Measurements from ENCODE around the gene SERTAD1. TPM values are rescaled to one million over a fixed set of nuclear protein-coding genes. Genes with fewer than 3 reads are reported as not detected.

Gene SERTAD1
- total and polyA plus RNA-seq, 2 of the 4 experiments (the other 2 are of a cell fraction) = 21.1 to 27.4 TPM

DNA sequence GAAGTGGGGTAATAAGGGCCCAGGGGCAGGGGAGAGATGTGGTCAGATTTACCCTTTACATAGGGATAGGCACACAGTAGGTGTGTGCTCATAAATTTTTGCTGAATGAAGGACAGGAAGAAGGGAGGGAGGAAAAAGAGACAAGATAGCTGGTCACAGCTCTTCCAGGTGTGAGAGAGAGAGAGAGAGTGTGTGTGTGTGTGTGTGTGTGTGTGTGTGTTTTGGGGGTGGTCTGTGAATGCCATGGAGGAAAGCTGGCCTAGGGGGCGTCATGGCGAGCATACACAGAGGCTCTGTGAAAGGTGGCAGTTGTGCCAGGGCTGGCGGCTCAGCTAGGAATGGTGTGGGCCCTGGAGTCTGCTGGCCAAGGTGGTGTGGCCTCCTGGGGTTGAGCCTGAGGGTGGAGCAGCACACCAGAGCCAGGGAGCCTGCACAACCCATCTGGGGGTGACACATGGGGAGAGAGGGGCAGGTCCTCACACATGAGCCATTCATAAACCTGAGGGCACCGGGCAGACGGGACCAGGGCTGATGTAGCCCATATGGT lies 6.7 kb downstream of the SERTAD1 start:
- H3K4me1 ChIP-seq (ENCODE audit: control insufficient read depth, insufficient read depth, low read length) = peaks cover 9% of the 10 kb centered on the region
- H3K14ac ChIP-seq (replicated peaks; ENCODE audit: low read depth, low read length) = no peak overlapping the region
- peak overlapping the region; percentile 15 for H2AK9ac ChIP-seq (replicated peaks; ENCODE audit: low read depth, low read length, poor library complexity)
- no peak overlapping the region for H2BK15ac ChIP-seq (ENCODE audit: low read depth, low read length)
- H2BK20ac ChIP-seq (ENCODE audit: low read depth, low read length) = no peak overlapping the region; the same call in 1 of the 2 replicates
- H3K4me2 ChIP-seq (ENCODE audit: low read depth, low read length) = no peak overlapping the region
- H3K27ac ChIP-seq (ENCODE audit: insufficient read depth, low read length) = no peak overlapping the region
- dilution Hi-C loops (cut with HindIII; ENCODE audit: low sequenced_read_pairs, unreplicated experiment) = no loop called here
- H3K4ac ChIP-seq (ENCODE audit: low read depth, low read length) = no peak overlapping the region
- no peaks in the 10 kb centered on the region for H3K9me3 ChIP-seq (ENCODE audit: control insufficient read depth, insufficient read depth, low read length)
- no peak overlapping the region for H3K56ac ChIP-seq (ENCODE audit: extremely low read depth, insufficient read depth, low read length)
- no peak for TF ChIP-seq BHLHE40 (IDR thresholded peaks at IDR 0.05; ENCODE audit: low read depth, low read length)
- TF ChIP-seq, protein P1, sequence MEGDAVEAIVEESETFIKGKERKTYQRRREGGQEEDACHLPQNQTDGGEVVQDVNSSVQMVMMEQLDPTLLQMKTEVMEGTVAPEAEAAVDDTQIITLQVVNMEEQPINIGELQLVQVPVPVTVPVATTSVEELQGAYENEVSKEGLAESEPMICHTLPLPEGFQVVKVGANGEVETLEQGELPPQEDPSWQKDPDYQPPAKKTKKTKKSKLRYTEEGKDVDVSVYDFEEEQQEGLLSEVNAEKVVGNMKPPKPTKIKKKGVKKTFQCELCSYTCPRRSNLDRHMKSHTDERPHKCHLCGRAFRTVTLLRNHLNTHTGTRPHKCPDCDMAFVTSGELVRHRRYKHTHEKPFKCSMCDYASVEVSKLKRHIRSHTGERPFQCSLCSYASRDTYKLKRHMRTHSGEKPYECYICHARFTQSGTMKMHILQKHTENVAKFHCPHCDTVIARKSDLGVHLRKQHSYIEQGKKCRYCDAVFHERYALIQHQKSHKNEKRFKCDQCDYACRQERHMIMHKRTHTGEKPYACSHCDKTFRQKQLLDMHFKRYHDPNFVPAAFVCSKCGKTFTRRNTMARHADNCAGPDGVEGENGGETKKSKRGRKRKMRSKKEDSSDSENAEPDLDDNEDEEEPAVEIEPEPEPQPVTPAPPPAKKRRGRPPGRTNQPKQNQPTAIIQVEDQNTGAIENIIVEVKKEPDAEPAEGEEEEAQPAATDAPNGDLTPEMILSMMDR (conservative IDR thresholded peaks at IDR 0.05; ENCODE audit: low read depth, low read length) = no peak
- no peak for TF ChIP-seq FOS (IDR thresholded peaks at IDR 0.05; ENCODE audit: low read depth, low read length)
- TF ChIP-seq RFX5 (IDR thresholded peaks at IDR 0.05; ENCODE audit: low read depth, low read length) = no peak
- no peak for TF ChIP-seq RAD21 (IDR thresholded peaks at IDR 0.05; ENCODE audit: low read length)
- TF ChIP-seq CHD1 (IDR thresholded peaks at IDR 0.05; ENCODE audit: low read depth, low read length) = no peak
- no peak for TF ChIP-seq NFE2L2 (IDR thresholded peaks at IDR 0.05; ENCODE audit: low read depth, low read length)
- TF ChIP-seq CEBPB (IDR thresholded peaks at IDR 0.05; ENCODE audit: low read depth, low read length) = no peak
- TF ChIP-seq RCOR1 (IDR thresholded peaks at IDR 0.05; ENCODE audit: insufficient replicate concordance, low read length) = no peak
- TF ChIP-seq, protein P2, sequence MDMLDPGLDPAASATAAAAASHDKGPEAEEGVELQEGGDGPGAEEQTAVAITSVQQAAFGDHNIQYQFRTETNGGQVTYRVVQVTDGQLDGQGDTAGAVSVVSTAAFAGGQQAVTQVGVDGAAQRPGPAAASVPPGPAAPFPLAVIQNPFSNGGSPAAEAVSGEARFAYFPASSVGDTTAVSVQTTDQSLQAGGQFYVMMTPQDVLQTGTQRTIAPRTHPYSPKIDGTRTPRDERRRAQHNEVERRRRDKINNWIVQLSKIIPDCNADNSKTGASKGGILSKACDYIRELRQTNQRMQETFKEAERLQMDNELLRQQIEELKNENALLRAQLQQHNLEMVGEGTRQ (IDR thresholded peaks at IDR 0.05; ENCODE audit: low read depth, low read length) = no peak
- TF ChIP-seq, protein P3, sequence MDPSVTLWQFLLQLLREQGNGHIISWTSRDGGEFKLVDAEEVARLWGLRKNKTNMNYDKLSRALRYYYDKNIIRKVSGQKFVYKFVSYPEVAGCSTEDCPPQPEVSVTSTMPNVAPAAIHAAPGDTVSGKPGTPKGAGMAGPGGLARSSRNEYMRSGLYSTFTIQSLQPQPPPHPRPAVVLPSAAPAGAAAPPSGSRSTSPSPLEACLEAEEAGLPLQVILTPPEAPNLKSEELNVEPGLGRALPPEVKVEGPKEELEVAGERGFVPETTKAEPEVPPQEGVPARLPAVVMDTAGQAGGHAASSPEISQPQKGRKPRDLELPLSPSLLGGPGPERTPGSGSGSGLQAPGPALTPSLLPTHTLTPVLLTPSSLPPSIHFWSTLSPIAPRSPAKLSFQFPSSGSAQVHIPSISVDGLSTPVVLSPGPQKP (IDR thresholded peaks at IDR 0.05; ENCODE audit: borderline replicate concordance, low read depth, low read length) = no peak
- TF ChIP-seq SMC3 (IDR thresholded peaks at IDR 0.05; ENCODE audit: low read depth, low read length) = no peak
- TF ChIP-seq MAFK (IDR thresholded peaks at IDR 0.05; ENCODE audit: low read depth, low read length) = no peak
- ATAC-seq (ENCODE audit: low read depth) = no peak
- 100% methylated on average over 2 of the region's 5 CpGs; no CpG with 5 or more reads in 1 of the 2 experiments for WGBS, 2 experiments (ENCODE audit: extremely low coverage in 2 of 2, insufficient read length in 1 of 2)
- no peaks in the 10 kb centered on the region for H4K20me1 ChIP-seq (ENCODE audit: insufficient read depth, low read length)
- H3K9ac ChIP-seq (ENCODE audit: low read depth, low read length) = no peak overlapping the region
- H3K79me1 ChIP-seq (ENCODE audit: low read depth in 1 of 2, low read length in 2 of 2) = peaks cover 0 to 17% of the 10 kb centered on the region in 2 experiments; a peak in 1 of 4 replicates
- H3K4me3 ChIP-seq (ENCODE audit: insufficient read depth, low read depth, low read length) = no peak overlapping the region
- H4K91ac ChIP-seq (ENCODE audit: insufficient read depth, low read depth, low read length) = peak overlapping the region; percentile 21; the same call in 1 of the 2 replicates
- H2AK5ac ChIP-seq (ENCODE audit: low read depth, low read length) = peak overlapping the region; percentile 38; the same call in 1 of the 2 replicates
- H3K23ac ChIP-seq (ENCODE audit: low read depth, low read length) = no peak overlapping the region
- H3K18ac ChIP-seq (ENCODE audit: low read depth, low read length) = no peak overlapping the region
- H3K27me3 ChIP-seq (ENCODE audit: control insufficient read depth, insufficient read depth, low read length) = no peaks in the 10 kb centered on the region
- peaks cover 12% of the 10 kb centered on the region for H3K36me3 ChIP-seq (ENCODE audit: control insufficient read depth, insufficient read depth, low read length)
- no peak overlapping the region for H4K5ac ChIP-seq (ENCODE audit: low read depth, low read length)
- POLR2A ChIA-PET (ENCODE audit: unreplicated experiment) = no interaction called here
- no peak for DNase-seq
- H3K9me1 ChIP-seq (ENCODE audit: insufficient read depth, low read length) = peaks cover 9% of the 10 kb centered on the region
- no peak overlapping the region for H4K8ac ChIP-seq (ENCODE audit: low read depth in 2 of 2, low read length in 2 of 2)
- in situ Hi-C loops (cut with MboI; ENCODE audit: low sequenced_read_pairs) = no loop called here
- peak overlapping the region; percentile 59 for H2AFZ ChIP-seq (replicated peaks; ENCODE audit: low read length, poor library complexity)
- intact Hi-C loops (cut with micrococcal nuclease) = no loop called here
- no peak overlapping the region for H2BK5ac ChIP-seq (ENCODE audit: low read depth, low read length, poor library complexity, severe bottlenecking)
- CTCF ChIA-PET = no interaction called here
- BruUV-seq (replicated peaks) = no TSS peak
- no peak overlapping the region for H2BK120ac ChIP-seq (ENCODE audit: low read depth, low read length)

Data from IMR-90 (cell line).